Endodermal cell (in vitro differentiated cells): Measurements from ENCODE around the gene SLC4A1. TPM values are rescaled to one million over a fixed set of nuclear protein-coding genes. Genes with fewer than 3 reads are reported as not detected.
"Not testable (repeated sequence)": the region's sequence is repeated elsewhere in the genome, so short reads cannot be mapped to it uniquely, and the experiment has no call there.

Source experiments
- DNase-seq: peaks from one replicate; pipeline ENCODE4 v3.0.0-alpha.2; 2017
- H3K27ac ChIP-seq: 2 replicates; pipeline ENCODE4 v1.5.1; 2013; ENCODE audit warnings: mild to moderate bottlenecking, low read depth, low read length, moderate library complexity
- H3K27me3 ChIP-seq: 2 replicates; pipeline ENCODE4 v1.6.1; 2013; ENCODE audit warnings: mild to moderate bottlenecking, low read length, moderate library complexity; ENCODE audit not compliant: insufficient read depth, control insufficient read depth, poor library complexity, severe bottlenecking
- H3K36me3 ChIP-seq: 2 replicates; pipeline ENCODE4 v1.7.0; 2013; ENCODE audit warnings: mild to moderate bottlenecking, low read length, moderate library complexity; ENCODE audit not compliant: control insufficient read depth, insufficient read depth
- H3K4me1 ChIP-seq: one replicate; pipeline ENCODE4 v1.7.0; 2013; ENCODE audit warnings: low read length; ENCODE audit not compliant: control insufficient read depth, insufficient read depth
- H3K4me3 ChIP-seq: 2 replicates; pipeline ENCODE4 v1.5.1; 2013; ENCODE audit warnings: mild to moderate bottlenecking, low read length, moderate library complexity
- H3K9ac ChIP-seq: 2 replicates; pipeline ENCODE4 v1.6.1; 2013; ENCODE audit warnings: mild to moderate bottlenecking, low read length, moderate library complexity; ENCODE audit not compliant: poor library complexity, severe bottlenecking; ENCODE audit errors: extremely low read depth
- H3K9me3 ChIP-seq: 2 replicates; pipeline ENCODE4 v1.6.1; 2013; ENCODE audit warnings: mild to moderate bottlenecking, low read length, moderate library complexity; ENCODE audit not compliant: control insufficient read depth
- H3K27ac Mint-ChIP-seq: 2 replicates; pipeline ENCODE4 v1.8.0; 2020; ENCODE audit warnings: mixed read lengths
- H3K27me3 Mint-ChIP-seq: 2 replicates; pipeline ENCODE4 v1.8.0; 2021; ENCODE audit warnings: mild to moderate bottlenecking, mixed read lengths; ENCODE audit not compliant: insufficient read depth
- H3K36me3 Mint-ChIP-seq: 2 replicates; pipeline ENCODE4 v1.8.0; 2020; ENCODE audit warnings: low read depth, mixed read lengths
- H3K4me1 Mint-ChIP-seq: 2 replicates; pipeline ENCODE4 v1.8.0; 2020; ENCODE audit warnings: mixed read lengths
- H3K4me3 Mint-ChIP-seq: 2 replicates; pipeline ENCODE4 v1.8.0; 2020; ENCODE audit warnings: mild to moderate bottlenecking, moderate library complexity, mixed read lengths
- H3K9me3 Mint-ChIP-seq: 2 replicates; pipeline ENCODE4 v1.8.0; 2020; ENCODE audit warnings: mild to moderate bottlenecking, mixed read lengths
- WGBS, 2 experiments: methylation state at CpG; one replicate each; pipeline versions ENCODE4 v1.1.5 to v1.1.7; 2013; ENCODE audit warnings: missing lambda C conversion rate in 2 of 2, mixed read lengths in 1 of 2; ENCODE audit not compliant: insufficient coverage in 1 of 2, insufficient read length in 1 of 2; 5-methylcytosine and 5-hydroxymethylcytosine counted together
- total RNA-seq, 2 donors: library from RNA; stranded (reverse); fragmentation: NEBNext Ultra II Directional in 1 of 2; extraction: Animal tissue kit (Norgen Biotek cat#: 25700) in 1 of 2; gene quantifications; 2 replicates in 1 of 2; 3 replicates in 1 of 2; pipeline ENCODE4 v1.2.1, GENCODE V29; 2021
- TF ChIP-seq, protein P1 (sequence below): fragments of 200-600 bp; sonication (generic); conservative IDR thresholded peaks from 2 replicates; pipeline ENCODE4 v1.5.0; 2021; ENCODE audit warnings: antibody characterized with exemption, mild to moderate bottlenecking

SLC4A1 gene
- total RNA-seq, 2 donors from 2014 or later = 0.04 TPM; not detected in 1

DNA sequence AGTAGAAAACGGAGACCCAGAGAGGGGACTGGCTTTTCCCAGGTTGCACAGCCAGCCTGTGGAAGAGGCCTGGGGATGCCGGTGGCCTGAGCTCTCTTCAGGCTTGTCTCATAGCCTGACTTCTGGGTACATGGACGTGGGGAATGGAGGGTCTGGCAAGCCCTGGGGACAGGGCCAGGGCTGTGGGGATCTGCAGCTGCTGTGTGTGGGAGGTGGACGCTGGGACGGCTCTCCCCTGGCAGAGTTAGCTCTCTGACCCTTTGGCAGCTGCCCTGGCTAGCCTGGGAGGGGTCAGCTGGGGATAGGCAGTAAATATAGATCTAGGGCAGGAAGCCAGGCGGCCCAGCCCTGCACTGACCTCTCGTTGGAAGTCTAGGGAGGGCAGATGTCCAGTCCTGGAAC, 20.5 kb downstream of the SLC4A1 start:
- Mint-ChIP-seq H3K27ac (no peak overlapping the region), H3K27me3 (no peaks in the 10 kb centered on the region), H3K9me3 (no peaks in the 10 kb centered on the region), H3K4me1 (peaks cover 11% of the 10 kb centered on the region), H3K4me3 (no peak overlapping the region), H3K36me3 (no peaks in the 10 kb centered on the region)
- Histone ChIP-seq H3K9ac (no peak overlapping the region), H3K4me3 (no peak overlapping the region), H3K4me1 (no peaks in the 10 kb centered on the region), H3K9me3 (no peaks in the 10 kb centered on the region), H3K27ac (no peak overlapping the region), H3K36me3 (no peaks in the 10 kb centered on the region), H3K27me3 (no peaks in the 10 kb centered on the region)
- WGBS, 2 experiments = 74 to 87% methylated on average over 3 to 7 of the region's 7 CpGs
- TF ChIP-seq, protein P1, sequence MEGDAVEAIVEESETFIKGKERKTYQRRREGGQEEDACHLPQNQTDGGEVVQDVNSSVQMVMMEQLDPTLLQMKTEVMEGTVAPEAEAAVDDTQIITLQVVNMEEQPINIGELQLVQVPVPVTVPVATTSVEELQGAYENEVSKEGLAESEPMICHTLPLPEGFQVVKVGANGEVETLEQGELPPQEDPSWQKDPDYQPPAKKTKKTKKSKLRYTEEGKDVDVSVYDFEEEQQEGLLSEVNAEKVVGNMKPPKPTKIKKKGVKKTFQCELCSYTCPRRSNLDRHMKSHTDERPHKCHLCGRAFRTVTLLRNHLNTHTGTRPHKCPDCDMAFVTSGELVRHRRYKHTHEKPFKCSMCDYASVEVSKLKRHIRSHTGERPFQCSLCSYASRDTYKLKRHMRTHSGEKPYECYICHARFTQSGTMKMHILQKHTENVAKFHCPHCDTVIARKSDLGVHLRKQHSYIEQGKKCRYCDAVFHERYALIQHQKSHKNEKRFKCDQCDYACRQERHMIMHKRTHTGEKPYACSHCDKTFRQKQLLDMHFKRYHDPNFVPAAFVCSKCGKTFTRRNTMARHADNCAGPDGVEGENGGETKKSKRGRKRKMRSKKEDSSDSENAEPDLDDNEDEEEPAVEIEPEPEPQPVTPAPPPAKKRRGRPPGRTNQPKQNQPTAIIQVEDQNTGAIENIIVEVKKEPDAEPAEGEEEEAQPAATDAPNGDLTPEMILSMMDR = no peak
- DNase-seq = no peak

DNA sequence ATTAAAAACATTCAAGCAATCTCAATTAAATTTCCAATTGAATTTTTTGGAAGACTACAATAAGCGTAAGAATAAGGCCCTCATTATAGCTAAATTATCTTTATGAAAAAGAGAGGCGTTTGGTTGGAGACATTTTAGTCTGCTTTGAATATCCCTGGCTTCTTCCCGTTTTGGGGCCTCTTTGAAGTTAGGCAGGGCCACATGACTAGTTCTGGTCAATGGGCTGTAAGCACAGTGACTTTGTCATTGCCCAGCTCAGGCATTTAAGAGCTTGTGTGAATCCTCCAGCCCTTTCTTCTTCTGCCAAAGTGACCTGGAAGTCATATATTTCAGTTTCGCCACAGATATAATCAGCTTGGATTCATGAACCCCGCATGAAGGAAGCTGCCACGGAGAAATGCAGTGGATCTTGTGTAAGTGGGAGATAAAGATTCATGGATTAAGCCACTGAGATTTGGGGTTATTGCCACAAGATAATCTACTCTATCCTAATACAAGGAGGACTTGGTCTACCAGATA, 26.8 kb downstream of the SLC4A1 start:
- WGBS, 2 experiments = 81 to 84% methylated on average over 5 to 6 of the region's 6 CpGs
- H3K4me1 Mint-ChIP-seq = peaks cover 4% of the 10 kb centered on the region

DNA sequence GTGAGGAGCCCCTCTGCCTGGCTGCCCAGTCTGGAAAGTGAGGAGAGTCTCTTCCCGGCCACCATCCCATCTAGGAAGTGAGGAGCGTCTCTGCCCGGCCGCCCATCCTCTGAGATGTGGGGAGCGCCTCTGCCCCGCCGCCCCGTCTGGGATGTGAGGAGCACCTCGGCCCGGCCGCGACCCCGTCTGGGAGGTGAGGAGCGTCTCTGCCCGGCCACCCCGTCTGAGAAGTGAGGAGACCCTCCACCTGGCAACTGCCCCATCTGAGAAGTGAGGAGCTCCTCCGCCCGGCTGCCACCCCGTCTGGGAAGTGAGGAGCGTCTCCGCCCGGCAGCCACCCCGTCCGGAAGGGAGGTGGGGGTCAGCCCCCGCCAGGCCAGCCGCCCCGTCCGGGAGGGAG, 30.0 kb downstream of the SLC4A1 start:
- H3K36me3 ChIP-seq, H3K4me3 ChIP-seq, H3K27ac ChIP-seq, H3K4me1 ChIP-seq, H3K4me1 Mint-ChIP-seq, H3K4me3 Mint-ChIP-seq, H3K9me3 ChIP-seq, H3K27me3 ChIP-seq, H3K27ac Mint-ChIP-seq, H3K27me3 Mint-ChIP-seq, H3K9ac ChIP-seq, DNase-seq, H3K36me3 Mint-ChIP-seq: not testable (repeated sequence)
- WGBS, 2 experiments = 87 to 98% methylated on average over 3 to 5 of the region's 28 CpGs
- H3K9me3 Mint-ChIP-seq = peaks cover 18% of the 10 kb centered on the region

More for the DNA sequence above, 26.8 kb downstream of the SLC4A1 start:
- H3K4me1 ChIP-seq = no peaks in the 10 kb centered on the region
- no peaks in the 10 kb centered on the region for H3K27me3 ChIP-seq
- H3K36me3 Mint-ChIP-seq = no peaks in the 10 kb centered on the region
- no peaks in the 10 kb centered on the region for H3K9me3 ChIP-seq
- no peak overlapping the region for H3K9ac ChIP-seq
- no peak overlapping the region for H3K4me3 Mint-ChIP-seq
- no peaks in the 10 kb centered on the region for H3K36me3 ChIP-seq
- no peak overlapping the region for H3K27ac ChIP-seq
- TF ChIP-seq, protein P1 = no peak
- no peak for DNase-seq
- no peak overlapping the region for H3K4me3 ChIP-seq
- H3K27ac Mint-ChIP-seq = no peak overlapping the region
- peaks cover 3% of the 10 kb centered on the region for H3K27me3 Mint-ChIP-seq
- peaks cover 15% of the 10 kb centered on the region for H3K9me3 Mint-ChIP-seq

DNA sequence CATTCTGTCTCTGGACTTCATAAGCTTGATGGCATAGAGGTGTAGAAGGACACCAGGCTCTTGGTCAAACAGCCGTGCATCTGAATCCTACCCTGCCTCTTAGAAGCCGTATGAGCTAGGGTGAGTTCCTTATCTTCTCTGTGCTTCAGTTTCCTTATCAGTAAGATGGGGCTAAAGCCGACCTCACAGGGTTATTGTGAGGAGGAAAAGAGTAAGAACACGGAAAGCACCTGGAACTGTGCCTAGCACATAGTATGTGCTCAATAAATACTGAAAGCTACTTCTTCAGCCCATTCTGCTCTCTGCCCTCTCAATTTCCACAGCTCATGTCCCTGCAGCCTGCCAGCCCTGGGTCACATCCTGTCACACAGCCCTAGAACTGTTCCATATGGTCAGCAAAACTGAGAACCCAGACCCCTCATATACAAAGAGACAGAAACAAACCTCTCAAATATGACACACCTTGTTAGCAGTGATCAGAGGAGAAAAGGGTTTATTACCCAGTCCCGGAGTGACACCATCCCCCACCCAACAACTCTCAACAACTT, 31.4 kb downstream of the SLC4A1 start:
- Mint-ChIP-seq H3K36me3 (no peaks in the 10 kb centered on the region), H3K4me1 (no peaks in the 10 kb centered on the region), H3K27me3 (peaks cover 6% of the 10 kb centered on the region), H3K4me3 (no peak overlapping the region), H3K27ac (no peak overlapping the region), H3K9me3 (peaks cover 18% of the 10 kb centered on the region)
- Histone ChIP-seq H3K27me3 (no peaks in the 10 kb centered on the region), H3K4me3 (no peak overlapping the region), H3K36me3 (no peaks in the 10 kb centered on the region), H3K9me3 (no peaks in the 10 kb centered on the region), H3K9ac (no peak overlapping the region), H3K27ac (no peak overlapping the region), H3K4me1 (no peaks in the 10 kb centered on the region)
- WGBS, 2 experiments = 77 to 82% methylated on average over 3 to 5 of the region's 5 CpGs
- TF ChIP-seq, protein P1 = no peak
- no peak for DNase-seq
